IMR-90 (cell line): Measurements from ENCODE around the gene TAB2. TPM values are rescaled to one million over a fixed set of nuclear protein-coding genes. Genes with fewer than 3 reads are reported as not detected.

Experiments
- ATAC-seq: fragments of 200-7000 bp; cut with Tn5 transposase; 2 replicates; pipeline ENCODE4 v1.9.1; 2020; ENCODE audit warnings: low read depth, mild to moderate bottlenecking, moderate library complexity
- BruUV-seq: library from RNA; stranded (reverse); fragments of 400-500 nt; replicated peaks from 2 replicates; lab custom pipeline; 2021; lab: Mats Ljungman, UMichigan
- CTCF ChIA-PET: fragments of 300-600 bp; formaldehyde crosslinking; extraction: SDS; loops from one replicate; lab custom pipeline; 2021; ENCODE audit warnings: antibody characterized with exemption; lab: Yijun Ruan, JAX
- POLR2A ChIA-PET: fragments of 300-600 bp; sonication (Branson Sonifier 250); formaldehyde crosslinking; loops from one replicate; lab custom pipeline; 2022; ENCODE audit warnings: antibody characterized with exemption; ENCODE audit not compliant: unreplicated experiment; lab: Charles Lee
- DNase-seq: peaks from one replicate; pipeline ENCODE4 v3.0.0; 2013
- H2AFZ ChIP-seq: replicated peaks from 2 replicates; pipeline ENCODE3; 2013; ENCODE audit warnings: low read length, mild to moderate bottlenecking; ENCODE audit not compliant: poor library complexity
- H2AK5ac ChIP-seq: 2 replicates; pipeline ENCODE4 v1.6.1; 2013; ENCODE audit warnings: low read depth, low read length, inconsistent platforms
- H2AK9ac ChIP-seq: replicated peaks from 2 replicates; pipeline ENCODE3; 2013; ENCODE audit warnings: mild to moderate bottlenecking, low read depth, low read length, moderate library complexity; ENCODE audit not compliant: poor library complexity
- H2BK120ac ChIP-seq: 2 replicates; pipeline ENCODE4 v1.6.1; 2013; ENCODE audit warnings: low read depth, low read length, inconsistent platforms
- H2BK15ac ChIP-seq: 3 replicates; pipeline ENCODE4 v1.6.1; 2013; ENCODE audit warnings: low read depth, low read length, inconsistent platforms
- H2BK20ac ChIP-seq: 2 replicates; pipeline ENCODE4 v1.6.1; 2013; ENCODE audit warnings: low read depth, mild to moderate bottlenecking, inconsistent platforms, low read length, moderate library complexity
- H2BK5ac ChIP-seq: 2 replicates; pipeline ENCODE4 v1.6.1; 2013; ENCODE audit warnings: mild to moderate bottlenecking, low read depth, low read length, inconsistent platforms; ENCODE audit not compliant: poor library complexity, severe bottlenecking
- H3K14ac ChIP-seq: replicated peaks from 2 replicates; pipeline ENCODE4 v1.6.1; 2013; ENCODE audit warnings: low read depth, low read length, inconsistent platforms
- H3K18ac ChIP-seq: 2 replicates; pipeline ENCODE4 v1.6.1; 2013; ENCODE audit warnings: low read depth, low read length, control low read depth
- H3K23ac ChIP-seq: 2 replicates; pipeline ENCODE4 v1.6.1; 2013; ENCODE audit warnings: low read depth, low read length, inconsistent platforms
- H3K27ac ChIP-seq: 2 replicates; pipeline ENCODE4 v1.5.1; 2013; ENCODE audit warnings: mild to moderate bottlenecking, control low read depth, low read length; ENCODE audit not compliant: insufficient read depth
- H3K27me3 ChIP-seq: 2 replicates; pipeline ENCODE4 v1.6.1; 2013; ENCODE audit warnings: low read length; ENCODE audit not compliant: control insufficient read depth, insufficient read depth
- H3K36me3 ChIP-seq: 2 replicates; pipeline ENCODE4 v1.6.1; 2013; ENCODE audit warnings: low read length, mixed read lengths; ENCODE audit not compliant: control insufficient read depth, insufficient read depth
- H3K4ac ChIP-seq: 2 replicates; pipeline ENCODE4 v1.6.1; 2013; ENCODE audit warnings: low read depth, low read length, inconsistent platforms
- H3K4me1 ChIP-seq: 2 replicates; pipeline ENCODE4 v1.6.1; 2013; ENCODE audit warnings: low read length, mixed read lengths; ENCODE audit not compliant: control insufficient read depth, insufficient read depth
- H3K4me2 ChIP-seq: 2 replicates; pipeline ENCODE4 v1.6.1; 2013; ENCODE audit warnings: low read depth, mild to moderate bottlenecking, control low read depth, low read length, moderate library complexity
- H3K4me3 ChIP-seq: 2 replicates; pipeline ENCODE4 v1.5.1; 2013; ENCODE audit warnings: low read depth, mild to moderate bottlenecking, control low read depth, low read length, moderate library complexity; ENCODE audit not compliant: insufficient read depth
- H3K56ac ChIP-seq: 2 replicates; pipeline ENCODE4 v1.6.1; 2013; ENCODE audit warnings: low read length, inconsistent platforms; ENCODE audit not compliant: insufficient read depth; ENCODE audit errors: extremely low read depth
- H3K79me1 ChIP-seq, 2 experiments: 2 replicates each; pipeline ENCODE4 v1.6.1; 2013; ENCODE audit warnings: low read length in 2 of 2, inconsistent platforms in 1 of 2, low read depth in 1 of 2
- H3K9ac ChIP-seq: 2 replicates; pipeline ENCODE4 v1.6.1; 2013; ENCODE audit warnings: low read depth, low read length, control low read depth
- H3K9me1 ChIP-seq: 2 replicates; pipeline ENCODE4 v1.6.1; 2013; ENCODE audit warnings: low read length, inconsistent platforms; ENCODE audit not compliant: insufficient read depth
- H3K9me3 ChIP-seq: 2 replicates; pipeline ENCODE4 v1.6.1; 2013; ENCODE audit warnings: low read length; ENCODE audit not compliant: control insufficient read depth, insufficient read depth
- H4K20me1 ChIP-seq: 2 replicates; pipeline ENCODE4 v1.6.1; 2013; ENCODE audit warnings: low read length, inconsistent platforms; ENCODE audit not compliant: insufficient read depth
- H4K5ac ChIP-seq: 2 replicates; pipeline ENCODE4 v1.6.1; 2013; ENCODE audit warnings: mild to moderate bottlenecking, low read depth, low read length, control low read depth
- H4K8ac ChIP-seq, 2 experiments: 2 replicates each; pipeline ENCODE4 v1.6.1; 2013; ENCODE audit warnings: low read depth in 2 of 2, low read length in 2 of 2, control low read depth in 1 of 2, inconsistent platforms in 1 of 2
- H4K91ac ChIP-seq: 2 replicates; pipeline ENCODE4 v1.6.1; 2013; ENCODE audit warnings: low read depth, low read length, inconsistent platforms; ENCODE audit not compliant: insufficient read depth
- CEBPB ChIP-seq: IDR thresholded peaks from 2 replicates; pipeline ENCODE4 v1.6.1; 2012; ENCODE audit warnings: low read depth, low read length, improper control_type of control experiment
- MAFK ChIP-seq: IDR thresholded peaks from 2 replicates; pipeline ENCODE4 v1.6.1; 2012; ENCODE audit warnings: low read depth, low read length, improper control_type of control experiment
- MAZ ChIP-seq: IDR thresholded peaks from 2 replicates; pipeline ENCODE4 v1.6.1; 2012; ENCODE audit warnings: low read depth, mild to moderate bottlenecking, low read length, improper control_type of control experiment, moderate library complexity, borderline replicate concordance
- RCOR1 ChIP-seq: IDR thresholded peaks from 2 replicates; pipeline ENCODE4 v1.6.1; 2012; ENCODE audit warnings: mild to moderate bottlenecking, low read length, improper control_type of control experiment; ENCODE audit not compliant: insufficient replicate concordance
- USF2 ChIP-seq: fragments of 150-350 bp; IDR thresholded peaks from 2 replicates; pipeline ENCODE4 v1.6.1; 2017; ENCODE audit warnings: mild to moderate bottlenecking, antibody characterized with exemption, low read length, low read depth
- WGBS, 2 experiments: methylation state at CpG; one replicate each; pipeline versions ENCODE4 v1.1.5 to v1.1.7; 2013; ENCODE audit warnings: missing lambda C conversion rate in 2 of 2; ENCODE audit not compliant: insufficient read length in 1 of 2; ENCODE audit errors: extremely low coverage in 2 of 2; 5-methylcytosine and 5-hydroxymethylcytosine counted together
- dilution Hi-C: fragments of 300-500 bp; cut with HindIII; formaldehyde crosslinking; loops from one replicate; pipeline ENCODE4 v1.14.3; 2018; ENCODE audit warnings: low sequenced_read_pairs; ENCODE audit not compliant: unreplicated experiment
- in situ Hi-C: fragments of 300-500 bp; cut with MboI; formaldehyde crosslinking; loops from 3 replicates; pipeline ENCODE4 v1.14.3; 2019; ENCODE audit warnings: low sequenced_read_pairs, inconsistent platforms, mixed read lengths
- intact Hi-C: fragments of 100-400 bp; cut with micrococcal nuclease; formaldehyde crosslinking; loops from 2 replicates; pipeline ENCODE4 v1.10.0; 2022
- polyA plus RNA-seq, 3 experiments: library from polyadenylated mRNA; depleted of rRNA; stranded (reverse); fragments of >200 nt; gene quantifications; 2 replicates each; pipeline ENCODE4 v1.2.3, GENCODE V29; 2012; ENCODE audit warnings: low replicate concordance in 1 of 3
- total RNA-seq: library from RNA; depleted of rRNA; stranded (reverse); fragments of >200 nt; gene quantifications from 2 replicates; pipeline ENCODE4 v1.2.3, GENCODE V29; 2012
- TF ChIP-seq, protein P1 (sequence below): conservative IDR thresholded peaks from 2 replicates; pipeline ENCODE4 v1.5.1; 2012; ENCODE audit warnings: mild to moderate bottlenecking, low read depth, low read length, improper control_type of control experiment

TAB2 gene
- total and polyA plus RNA-seq, 2 of the 4 experiments (the other 2 are of a cell fraction): 20.8 to 25.3 TPM

DNA sequence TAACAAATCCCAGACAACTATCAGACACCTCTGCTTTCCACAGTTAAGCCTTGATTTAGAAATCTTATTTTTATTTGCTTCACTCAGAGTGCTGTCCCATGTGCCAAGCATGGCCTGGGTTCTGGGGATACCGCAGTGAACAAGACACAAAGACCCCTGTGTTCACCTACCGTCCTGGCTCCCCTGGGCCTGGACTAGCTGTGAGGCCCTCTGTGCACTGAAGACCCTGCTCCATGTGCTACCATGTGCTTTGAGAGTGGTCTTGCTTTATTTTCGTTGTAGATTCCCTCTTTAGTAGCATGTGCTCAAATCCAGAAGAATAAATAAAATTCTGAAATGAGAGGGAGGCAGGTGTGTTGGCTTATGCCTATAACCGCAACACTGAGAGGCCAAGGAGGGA, 105.1 kb downstream of the TAB2 start:
- H4K8ac ChIP-seq: no peak overlapping the region
- no peak overlapping the region for H2BK15ac ChIP-seq
- H3K27me3 ChIP-seq: peaks cover 6% of the 10 kb centered on the region
- dilution Hi-C loops: no loop called here
- POLR2A ChIA-PET: no interaction called here
- H3K9me3 ChIP-seq: no peaks in the 10 kb centered on the region
- H3K9me1 ChIP-seq: no peaks in the 10 kb centered on the region
- H3K4me1 ChIP-seq: peaks cover 2% of the 10 kb centered on the region; the same call in 1 of the 2 replicates
- no peak overlapping the region for H2AFZ ChIP-seq
- no peak overlapping the region for H3K9ac ChIP-seq
- no peak overlapping the region for H3K14ac ChIP-seq
- CTCF ChIA-PET: interaction anchor here (1.2 kb wide), 1 partner anchor 9 kb away, joined by 6 read pairs; no protein-coding TSS in a partner anchor
- BruUV-seq: no TSS peak
- H2BK5ac ChIP-seq: no peak overlapping the region
- H3K79me1 ChIP-seq: no peaks in the 10 kb centered on the region
- H4K5ac ChIP-seq: no peak overlapping the region
- in situ Hi-C loops: loop anchor here (10.0 kb wide), 1 partner anchor 838 kb away; no protein-coding TSS in a partner anchor
- H3K4me2 ChIP-seq: no peak overlapping the region
- H2AK5ac ChIP-seq: no peak overlapping the region
- H4K20me1 ChIP-seq: no peaks in the 10 kb centered on the region
- no peak overlapping the region for H2BK120ac ChIP-seq
- H3K18ac ChIP-seq: no peak overlapping the region
- no peaks in the 10 kb centered on the region for H3K36me3 ChIP-seq
- ATAC-seq (no peak), DNase-seq (no peak)
- H2AK9ac ChIP-seq: no peak overlapping the region
- no peak overlapping the region for H4K91ac ChIP-seq
- no peak overlapping the region for H3K4me3 ChIP-seq
- no CpG with 5 or more reads among the region's 4 CpGs for WGBS, 2 experiments
- intact Hi-C loops: no loop called here
- H3K27ac ChIP-seq: no peak overlapping the region
- no peak overlapping the region for H3K23ac ChIP-seq
- H3K4ac ChIP-seq: no peak overlapping the region
- no peak overlapping the region for H3K56ac ChIP-seq
- TF ChIP-seq MAZ: no peak
- no peak for TF ChIP-seq RCOR1
- TF ChIP-seq MAFK: no peak
- TF ChIP-seq USF2: no peak
- TF ChIP-seq, protein P1, sequence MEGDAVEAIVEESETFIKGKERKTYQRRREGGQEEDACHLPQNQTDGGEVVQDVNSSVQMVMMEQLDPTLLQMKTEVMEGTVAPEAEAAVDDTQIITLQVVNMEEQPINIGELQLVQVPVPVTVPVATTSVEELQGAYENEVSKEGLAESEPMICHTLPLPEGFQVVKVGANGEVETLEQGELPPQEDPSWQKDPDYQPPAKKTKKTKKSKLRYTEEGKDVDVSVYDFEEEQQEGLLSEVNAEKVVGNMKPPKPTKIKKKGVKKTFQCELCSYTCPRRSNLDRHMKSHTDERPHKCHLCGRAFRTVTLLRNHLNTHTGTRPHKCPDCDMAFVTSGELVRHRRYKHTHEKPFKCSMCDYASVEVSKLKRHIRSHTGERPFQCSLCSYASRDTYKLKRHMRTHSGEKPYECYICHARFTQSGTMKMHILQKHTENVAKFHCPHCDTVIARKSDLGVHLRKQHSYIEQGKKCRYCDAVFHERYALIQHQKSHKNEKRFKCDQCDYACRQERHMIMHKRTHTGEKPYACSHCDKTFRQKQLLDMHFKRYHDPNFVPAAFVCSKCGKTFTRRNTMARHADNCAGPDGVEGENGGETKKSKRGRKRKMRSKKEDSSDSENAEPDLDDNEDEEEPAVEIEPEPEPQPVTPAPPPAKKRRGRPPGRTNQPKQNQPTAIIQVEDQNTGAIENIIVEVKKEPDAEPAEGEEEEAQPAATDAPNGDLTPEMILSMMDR: no peak
- no peak for TF ChIP-seq CEBPB
- H2BK20ac ChIP-seq: no peak overlapping the region
